ENCODE measurements around the gene USP40. TPM values are rescaled to one million over a fixed set of nuclear protein-coding genes. Genes with fewer than 3 reads are reported as not detected.

Gene USP40
- total and polyA plus RNA-seq, 2 of the 8 experiments (the other 6 are each of a cell fraction or from before 2014, with no cell fraction given), result 12.0 to 15.7 TPM

GRCh38 chr2:233551491-233551890, 15.1 kb downstream of the USP40 start (continued):
- no peak for TF ChIP-seq YY1 (IDR thresholded peaks at IDR 0.05; ENCODE audit: low read depth, low read length)
- no peak for TF ChIP-seq RBBP5 (IDR thresholded peaks at IDR 0.05; ENCODE audit: borderline replicate concordance, low read depth, low read length)
